Measurements from ENCODE around the gene UBXN7.
"Not testable (repeated sequence)": the region's sequence is repeated elsewhere in the genome, so short reads cannot be mapped to it uniquely, and the experiment has no call there.

UBXN7 gene

DNA sequence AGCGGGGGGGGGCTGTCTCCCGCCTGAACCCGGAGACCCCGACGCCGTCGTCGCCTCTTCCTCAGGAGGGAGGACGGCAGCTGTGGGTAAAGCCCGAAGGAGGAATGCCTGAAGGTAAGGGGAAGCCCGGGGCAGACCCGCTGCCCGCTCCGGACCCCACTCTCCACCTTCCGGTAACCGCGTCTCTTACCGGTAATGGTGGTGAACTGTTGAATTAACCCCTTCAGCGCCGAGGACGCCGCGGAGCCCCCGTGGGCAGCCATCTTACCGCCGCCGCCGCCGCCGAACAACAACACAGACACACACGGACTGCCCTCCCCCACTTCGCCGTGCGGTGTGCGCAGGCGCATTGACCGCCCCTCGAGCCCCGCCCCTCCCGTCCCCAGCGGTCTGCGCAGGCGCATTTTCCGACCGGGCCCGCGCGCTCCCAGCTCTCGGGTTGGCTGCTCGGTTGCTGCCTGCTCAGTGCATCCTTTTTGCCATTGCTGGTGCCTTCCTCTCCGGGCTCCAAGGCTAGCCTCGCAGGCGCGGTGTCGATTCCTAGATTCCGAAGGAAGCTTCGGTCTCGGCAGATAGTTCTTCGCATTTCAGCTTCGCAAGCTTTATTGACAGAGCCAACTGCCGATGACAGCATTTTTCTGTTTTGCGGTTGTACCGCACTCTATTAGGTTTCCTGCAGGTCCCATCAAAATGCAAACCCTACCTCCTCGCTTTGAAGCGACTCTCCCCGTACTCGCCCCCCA is at the start of gene UBXN7:
Gene UBXN7, minus strand, starts transcription at position 291 of the 743 bp plus-strand sequence. Its CDS starts 28 bp downstream, at position 263.
- peak; percentile 91 for DNase-seq (ENCODE audit: low read depth)

GRCh38 chr3:196477678-196478077 is 45.5 kb upstream of the UBXN7 start:
- no peak for DNase-seq (ENCODE audit: low read depth)

DNA sequence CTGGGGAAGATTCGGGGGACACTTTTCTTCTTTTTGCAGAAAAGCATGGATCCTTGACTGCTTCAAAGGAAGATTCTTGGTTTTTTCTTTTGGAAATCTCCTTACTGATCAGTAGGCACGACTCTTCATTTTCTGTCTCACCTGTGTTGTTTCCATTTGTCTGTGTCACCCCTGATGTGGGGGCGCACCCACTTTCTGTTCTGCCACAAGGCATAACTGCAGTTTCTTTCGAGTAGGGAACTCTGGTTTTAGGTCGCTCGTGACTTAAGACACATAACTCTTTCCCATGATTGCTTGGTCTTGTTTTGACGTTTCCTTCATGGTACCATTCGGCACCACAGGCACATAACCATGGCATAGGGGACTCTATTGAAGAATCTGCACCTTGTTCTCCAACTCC is 40.1 kb upstream of the UBXN7 start:
- no peak for DNase-seq (ENCODE audit: low read depth)

- DNase-seq (ENCODE audit: low read depth), result no peak
These were observed 39.3 kb upstream of the UBXN7 start for GRCh38 chr3:196471551-196471950.

DNA sequence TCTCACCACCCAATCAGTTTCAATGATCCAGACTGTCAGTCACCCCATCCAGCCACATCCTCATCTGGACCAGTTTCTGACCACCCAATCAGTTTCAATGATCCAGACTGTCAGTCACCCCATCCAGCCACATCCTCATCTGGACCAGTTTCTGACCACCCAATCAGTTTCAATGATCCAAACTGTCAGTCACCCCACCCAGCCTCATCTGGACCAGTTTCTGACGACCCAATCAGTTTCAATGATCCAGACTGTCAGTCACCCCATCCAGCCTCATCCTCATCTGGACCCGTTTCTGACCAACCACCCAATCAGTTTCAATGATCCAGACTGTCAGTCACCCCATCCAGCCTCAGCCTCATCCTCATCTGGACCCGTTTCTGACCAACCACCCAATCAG is 38.0 kb upstream of the UBXN7 start:
- not testable (repeated sequence) for DNase-seq (ENCODE audit: low read depth)

GRCh38 chr3:196463804-196464203 is 31.6 kb upstream of the UBXN7 start:
- no peak for DNase-seq (ENCODE audit: low read depth)

DNA sequence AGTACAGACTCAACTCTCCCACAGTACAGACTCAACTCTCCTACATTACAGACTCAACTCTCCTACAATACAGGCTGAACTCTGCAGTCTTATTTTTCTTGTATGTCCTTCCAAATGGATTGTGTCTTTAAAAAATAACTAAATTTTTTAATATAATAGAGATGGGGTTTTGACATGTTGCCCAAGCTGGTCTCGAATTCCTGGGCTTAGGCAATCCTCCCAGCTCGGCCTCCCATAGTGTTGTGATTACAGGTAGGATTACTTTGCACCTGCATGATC is 31.2 kb upstream of the UBXN7 start:
- DNase-seq (ENCODE audit: low read depth), result no peak

- DNase-seq (ENCODE audit: low read depth), result not testable (repeated sequence)
These were observed 30.7 kb upstream of the UBXN7 start for GRCh38 chr3:196462680-196463477.

GRCh38 chr3:196458063-196458462 is 25.8 kb upstream of the UBXN7 start:
- DNase-seq (ENCODE audit: low read depth), result no peak

DNA sequence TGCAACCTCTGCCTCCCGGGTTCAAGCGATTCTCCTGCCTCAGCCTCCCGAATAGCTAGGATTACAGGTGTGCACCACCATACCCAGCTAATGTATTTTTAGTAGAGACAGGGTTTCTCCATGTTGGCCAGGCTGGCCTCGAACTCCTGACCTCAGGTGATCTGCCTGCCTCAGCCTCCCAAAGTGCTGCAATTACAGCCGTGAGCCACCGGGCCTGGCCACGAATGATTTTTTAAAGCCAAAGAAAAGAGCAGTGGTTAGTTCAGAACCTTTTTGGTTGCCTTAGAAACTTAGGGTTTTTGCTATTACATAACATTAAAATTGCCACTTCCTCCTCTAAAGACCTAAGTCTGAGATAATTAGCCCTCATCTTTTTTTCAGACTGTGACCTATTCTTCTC is 25.2 kb upstream of the UBXN7 start:
- not testable (repeated sequence) for DNase-seq (ENCODE audit: low read depth)

DNA sequence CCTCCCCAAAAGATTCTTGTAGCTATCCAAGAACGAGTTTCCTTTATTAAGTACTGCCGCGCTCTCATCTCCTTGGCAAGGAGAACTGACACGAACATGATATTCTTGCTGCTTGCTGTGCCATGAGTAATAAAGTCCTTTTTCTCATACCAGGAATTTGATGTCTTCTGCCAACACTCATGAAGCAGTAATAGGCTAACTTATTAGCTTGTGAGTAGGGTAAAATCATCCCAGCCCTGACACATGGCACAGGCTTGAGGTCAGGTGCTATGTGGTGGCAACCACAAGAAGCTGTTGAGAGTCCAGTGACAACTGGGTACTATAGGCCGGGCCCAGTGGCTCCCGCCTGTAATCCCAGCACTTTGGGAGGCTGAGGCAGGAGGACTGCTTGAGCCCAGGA is 22.7 kb upstream of the UBXN7 start:
- DNase-seq (ENCODE audit: low read depth), result no peak

DNA sequence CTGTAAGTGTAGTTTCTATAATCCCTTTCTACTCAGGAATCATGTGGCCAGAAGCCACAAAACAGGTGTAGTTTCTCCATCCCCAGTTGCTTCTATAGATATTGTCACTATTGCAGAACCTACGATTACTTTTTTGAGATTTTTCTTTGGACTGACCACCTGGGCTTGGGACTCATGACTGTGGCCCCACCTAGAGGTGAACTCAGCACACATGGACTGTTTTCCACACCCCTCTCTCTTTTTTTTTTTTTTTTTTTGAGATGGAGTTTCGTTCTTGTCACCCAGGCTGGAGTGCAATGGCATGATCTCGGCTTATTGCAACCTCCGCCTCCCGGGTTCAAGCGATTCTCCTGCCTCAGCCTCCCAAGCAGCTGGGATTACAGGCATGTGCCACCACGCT is 13.2 kb upstream of the UBXN7 start:
- DNase-seq (ENCODE audit: low read depth), result not testable (repeated sequence)

- DNase-seq (ENCODE audit: low read depth), result no peak
These were observed 12.3 kb upstream of the UBXN7 start for GRCh38 chr3:196444500-196444894.

DNA sequence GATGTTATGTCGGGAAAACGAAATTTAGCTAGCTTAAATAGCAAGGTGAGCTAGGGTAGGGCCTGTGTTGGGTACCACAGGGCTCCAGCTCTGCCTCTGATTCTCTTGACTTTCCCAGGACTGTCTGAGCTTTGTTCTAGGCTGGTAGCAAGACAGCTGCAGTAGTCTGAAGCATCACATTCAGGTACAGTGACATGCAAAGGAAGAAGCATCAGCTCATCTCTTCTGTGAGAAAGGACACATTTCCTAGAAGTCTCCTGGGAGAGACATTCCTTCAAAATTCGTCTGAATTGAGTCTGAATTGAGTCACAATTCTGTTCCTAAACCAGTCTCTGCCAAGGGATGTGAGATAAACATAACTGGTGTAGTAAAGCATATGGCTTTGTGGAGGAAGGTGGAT is 8.5 kb upstream of the UBXN7 start:
- no peak for DNase-seq (ENCODE audit: low read depth)

GRCh38 chr3:196440041-196440537 is 7.9 kb upstream of the UBXN7 start:
- DNase-seq (ENCODE audit: low read depth), result no peak

DNA sequence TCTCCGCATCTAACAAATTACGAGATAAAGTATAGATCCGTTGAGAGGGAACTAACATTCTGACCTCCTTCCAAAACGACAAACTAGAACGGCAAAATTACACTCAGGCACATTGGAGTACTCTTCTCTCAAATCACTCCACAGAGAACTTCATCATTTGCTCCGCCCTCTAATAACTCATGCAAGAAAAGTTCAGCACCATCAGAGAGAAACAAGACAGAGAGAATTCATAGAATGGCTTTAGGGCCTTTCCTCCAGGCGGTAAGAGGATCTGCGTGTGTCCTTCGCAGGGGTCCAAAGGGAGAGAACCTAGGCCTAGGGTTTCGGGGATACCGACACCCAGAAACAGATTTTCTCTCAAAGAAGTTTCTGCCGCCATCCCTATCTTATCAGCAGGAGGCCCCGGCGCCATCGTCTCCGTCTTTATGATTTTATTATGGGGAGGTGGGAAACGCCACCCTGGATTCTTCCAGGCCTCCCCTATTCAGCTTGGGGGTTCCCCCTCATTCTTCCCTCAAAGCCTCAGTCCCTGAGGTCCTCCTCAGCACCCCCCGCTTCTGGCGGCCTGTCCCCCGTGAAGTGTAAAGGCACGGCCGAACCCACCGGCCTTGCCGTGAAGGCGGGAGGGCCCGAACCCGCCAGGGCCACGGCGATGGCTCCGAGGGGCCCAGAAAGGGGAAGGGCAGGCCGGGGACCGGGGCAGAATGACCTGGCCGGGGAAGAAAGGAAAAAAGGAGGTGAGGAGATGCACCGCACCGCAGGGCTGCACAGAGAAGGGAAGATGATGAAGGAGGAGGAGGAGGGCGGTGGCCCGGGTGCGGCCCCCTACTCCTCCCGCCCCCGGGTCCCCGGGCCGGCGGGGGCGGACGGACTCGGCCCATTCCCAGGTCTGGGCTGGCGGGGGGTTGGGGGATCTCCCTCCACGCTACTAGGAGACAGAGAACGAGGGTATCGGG is 768 bp downstream of the UBXN7 start:
- DNase-seq (ENCODE audit: low read depth), result no peak

DNA sequence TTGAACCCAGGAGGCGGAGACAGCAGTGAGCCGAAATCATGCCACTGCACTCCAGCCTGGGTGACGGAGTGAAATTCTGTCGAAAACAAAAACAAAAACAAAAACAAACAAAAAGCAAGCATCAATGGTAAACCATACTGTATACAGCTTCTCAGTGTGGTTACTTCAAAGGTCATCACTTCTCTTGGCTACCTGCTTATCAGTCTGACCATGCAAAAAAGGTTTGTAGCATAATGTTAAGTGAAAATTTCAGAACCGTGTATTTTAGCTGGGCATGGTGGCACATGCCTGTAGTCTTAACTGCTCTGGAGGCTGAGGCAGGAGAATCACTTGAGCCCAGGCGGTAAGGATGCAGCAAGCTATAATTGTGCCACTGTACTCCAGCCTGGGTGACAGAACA is 4.2 kb downstream of the UBXN7 start:
- DNase-seq (ENCODE audit: low read depth), result no peak

DNA sequence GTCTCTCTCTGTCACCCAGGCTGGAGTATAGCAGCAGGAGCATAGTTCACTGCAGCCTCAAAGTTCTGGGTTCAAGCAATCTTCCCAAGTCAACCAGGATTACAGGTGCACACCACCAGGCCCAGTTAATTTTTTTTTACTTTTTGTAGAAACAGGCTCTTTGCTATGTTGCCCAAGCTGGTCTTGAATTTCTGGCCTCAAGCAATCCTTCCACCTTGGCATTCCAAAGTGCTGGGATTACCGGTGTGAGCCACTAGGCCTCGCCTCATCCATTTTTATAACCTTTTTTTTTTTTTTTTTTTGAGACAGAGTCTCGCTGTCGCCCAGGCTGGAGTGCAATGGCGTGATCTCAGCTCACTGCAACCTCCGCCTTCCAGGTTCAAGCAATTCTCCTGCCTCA is 7.8 kb downstream of the UBXN7 start:
- not testable (repeated sequence) for DNase-seq (ENCODE audit: low read depth)

DNA sequence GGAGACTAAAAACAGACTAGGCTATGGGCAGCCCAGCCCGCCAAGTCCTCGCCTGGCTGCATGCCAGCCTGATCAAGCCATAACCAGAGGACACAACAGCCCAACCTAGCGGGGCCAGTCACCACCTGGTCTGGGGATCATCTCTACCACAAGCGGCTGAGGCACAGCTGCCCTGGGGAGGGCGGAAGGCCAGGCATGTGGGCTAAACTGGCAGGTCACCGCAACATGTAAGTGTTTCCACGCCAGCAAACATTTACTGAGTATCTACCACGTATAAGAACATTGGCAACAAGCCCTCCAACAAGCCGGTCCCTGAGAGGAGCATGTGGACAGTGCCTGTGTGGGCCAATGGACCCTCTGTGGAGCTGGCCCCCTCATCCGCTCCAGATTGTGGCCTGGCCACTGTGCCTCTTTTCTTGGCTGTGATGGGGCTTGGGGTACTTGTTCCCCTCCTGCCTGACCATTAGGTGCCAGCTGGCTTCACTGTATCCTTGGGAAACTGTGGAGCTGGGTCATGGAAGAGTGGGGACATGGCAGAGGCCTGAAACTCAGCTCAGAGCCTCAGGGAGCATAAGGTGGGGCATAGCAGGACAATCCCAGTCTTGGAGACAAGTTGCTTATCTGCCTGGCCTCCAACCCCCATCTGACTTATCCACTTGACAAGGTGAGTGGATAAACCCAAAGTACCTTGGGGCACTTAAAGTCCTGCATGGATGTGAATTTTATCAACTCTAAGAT is 9.0 kb downstream of the UBXN7 start:
- DNase-seq (ENCODE audit: low read depth), result no peak

DNA sequence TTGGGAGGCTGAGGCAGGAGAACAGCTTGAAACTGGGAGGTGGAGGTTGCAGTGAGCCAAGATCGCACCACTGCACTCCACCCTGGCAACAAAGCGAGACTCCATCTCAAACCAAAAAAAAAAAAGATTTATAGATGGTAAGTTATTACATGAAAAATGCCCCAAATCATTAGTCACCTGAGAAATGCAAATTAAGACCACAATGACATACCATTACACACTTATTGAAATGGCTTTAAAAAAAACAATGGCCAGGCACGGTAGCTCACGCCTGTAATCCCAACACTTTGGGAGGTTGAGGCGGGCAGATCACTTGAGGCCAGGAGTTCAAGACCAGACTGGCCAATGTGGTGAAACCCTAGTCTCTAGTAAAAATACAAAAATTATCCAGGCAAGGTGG is 10.6 kb downstream of the UBXN7 start:
- DNase-seq (ENCODE audit: low read depth), result not testable (repeated sequence)

- DNase-seq (ENCODE audit: low read depth), result no peak
These were observed 12.8 kb downstream of the UBXN7 start for GRCh38 chr3:196419386-196419785.

GRCh38 chr3:196418601-196419000 is 13.6 kb downstream of the UBXN7 start:
- DNase-seq (ENCODE audit: low read depth), result no peak
